GM19240 (cell line): ENCODE results near the gene SETD1B.
"Not testable (repeated sequence)": the region's sequence is repeated elsewhere in the genome, so short reads cannot be mapped to it uniquely, and the experiment has no call there.

Experiments used
- DNase-seq: peaks from one replicate; pipeline ENCODE4 v3.0.0; 2011; ENCODE audit warnings: low spot score; ENCODE audit not compliant: insufficient read length

Gene SETD1B

DNA sequence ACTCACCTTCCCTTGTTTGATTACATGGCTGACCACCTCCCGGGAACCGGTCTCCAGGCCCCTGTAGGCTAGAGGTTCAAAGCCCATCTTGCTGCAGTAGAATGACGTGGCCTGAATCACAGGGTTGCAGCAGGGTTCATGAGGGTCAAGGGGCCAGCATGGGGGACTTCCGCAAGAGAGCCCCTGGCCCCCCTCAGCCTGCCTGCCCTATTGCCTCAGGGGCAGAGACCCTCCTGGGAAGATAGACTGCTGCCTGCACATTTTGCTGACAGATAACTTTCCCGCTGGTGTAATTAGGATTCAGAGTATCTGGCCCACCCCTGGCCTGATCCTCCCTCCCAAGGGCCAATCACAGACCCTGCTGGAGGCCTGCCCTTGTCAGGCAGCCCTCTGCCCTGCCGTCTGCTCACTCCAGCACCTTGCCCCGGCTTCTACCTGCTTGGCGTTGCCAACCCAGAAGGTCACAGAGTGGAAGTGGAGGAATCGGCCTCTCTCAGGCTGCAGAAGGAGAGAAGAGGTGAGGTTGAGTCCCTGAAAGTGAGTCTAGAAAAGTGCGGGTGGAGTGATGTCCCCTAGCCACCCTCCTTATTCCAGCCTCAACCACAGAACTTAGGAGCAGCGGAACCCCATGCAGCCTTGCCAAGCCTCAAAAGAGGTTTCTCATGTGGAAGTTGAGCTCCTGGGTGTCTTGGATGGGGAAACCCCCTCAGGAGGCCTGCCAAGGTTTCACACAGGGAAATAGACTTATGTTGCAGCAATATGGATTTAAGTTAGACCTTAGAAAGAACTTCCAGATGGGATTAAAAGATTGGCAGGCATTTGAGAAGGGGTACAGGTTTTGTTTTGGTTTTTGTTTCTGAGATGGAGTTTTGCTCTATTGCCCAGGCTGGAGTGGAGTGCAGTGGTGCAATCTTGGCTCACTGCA lies 53.8 kb downstream of the SETD1B start:
- no peak for DNase-seq

DNA sequence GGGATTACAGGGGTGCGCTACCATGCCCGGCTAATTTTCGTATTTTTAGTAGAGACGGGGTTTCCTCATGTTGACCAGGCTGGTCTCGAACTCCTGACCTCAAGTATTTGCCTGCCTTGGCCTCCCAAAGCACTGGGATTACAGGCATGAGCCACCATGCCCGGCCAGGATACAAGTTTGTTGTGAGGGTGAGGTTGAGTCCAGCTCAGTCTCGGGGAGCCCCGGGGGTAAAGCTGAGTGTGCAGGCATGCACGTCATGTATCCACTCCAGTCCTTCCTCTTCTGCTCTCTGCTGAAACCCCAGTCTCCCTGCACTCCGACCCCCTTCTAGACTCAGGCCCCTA lies 54.5 kb downstream of the SETD1B start:
- DNase-seq, result no peak

DNA sequence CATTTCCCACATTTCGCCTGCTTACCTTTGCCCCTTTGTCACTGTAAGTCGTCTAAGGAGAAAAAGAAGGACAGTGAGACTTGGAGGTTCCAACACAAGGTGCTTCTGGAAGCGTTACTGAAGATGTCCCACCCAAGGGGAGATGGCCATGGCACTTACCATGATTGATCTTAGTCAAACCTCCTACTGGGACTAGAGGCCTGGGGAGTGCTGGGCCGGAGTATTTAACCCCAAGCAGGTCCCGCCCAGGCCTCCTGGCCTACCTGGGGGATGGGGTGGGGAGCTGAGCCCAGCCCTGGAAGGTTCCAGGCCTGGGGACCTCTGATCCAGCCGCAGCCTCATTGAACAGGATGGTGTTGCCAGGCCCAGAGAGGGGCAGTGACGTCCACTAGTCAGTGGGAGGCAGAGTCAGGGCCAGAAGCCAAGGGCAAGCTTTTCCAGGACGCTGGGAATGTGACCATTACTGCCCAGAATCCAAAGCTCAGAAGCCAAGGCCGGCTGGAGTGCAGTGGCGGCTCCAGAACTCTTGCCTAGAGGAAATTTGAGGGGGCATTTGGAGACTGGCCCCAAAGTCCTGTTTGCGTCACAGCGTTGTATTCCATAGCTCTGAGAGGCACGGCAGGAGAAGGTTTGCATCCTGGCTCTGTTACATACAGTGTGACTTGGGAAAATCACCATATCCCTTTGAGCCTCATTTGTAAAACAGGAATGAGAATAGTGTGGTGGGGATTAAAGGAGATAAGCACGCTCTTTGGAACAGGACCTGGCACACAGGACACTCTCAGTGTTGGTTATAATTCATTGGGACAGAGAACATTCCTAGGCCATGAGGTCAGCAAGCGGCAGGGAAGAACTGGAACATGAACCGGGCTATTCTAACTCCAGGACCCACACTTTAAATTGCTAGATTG lies 55.1 kb downstream of the SETD1B start, which contains the start of gene HPD:
TSS of gene HPD (minus strand) at position 198 of the 911 bp plus-strand sequence. CDS start at position 162, 36 bp downstream.
- no peak for DNase-seq

DNA sequence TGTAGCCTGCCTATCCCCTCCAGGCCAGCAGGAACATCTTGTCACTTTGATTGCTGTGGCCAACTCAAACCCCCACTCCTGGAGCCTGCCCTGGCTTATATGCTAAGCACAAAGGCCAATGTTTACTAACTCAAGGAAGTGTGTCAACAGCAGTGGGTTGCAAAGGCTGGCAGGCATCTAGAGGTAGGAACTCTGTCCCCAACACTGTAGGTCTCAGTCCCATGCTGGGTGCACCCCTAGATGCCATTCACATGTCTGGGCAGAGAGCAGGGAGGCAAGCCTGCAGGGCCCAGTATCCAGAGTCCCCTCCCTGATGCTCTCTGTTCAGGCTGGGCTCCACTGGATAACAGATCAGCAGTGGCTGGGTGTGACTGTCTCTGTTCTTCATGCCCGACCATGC lies 56.4 kb downstream of the SETD1B start:
- no peak for DNase-seq

DNA sequence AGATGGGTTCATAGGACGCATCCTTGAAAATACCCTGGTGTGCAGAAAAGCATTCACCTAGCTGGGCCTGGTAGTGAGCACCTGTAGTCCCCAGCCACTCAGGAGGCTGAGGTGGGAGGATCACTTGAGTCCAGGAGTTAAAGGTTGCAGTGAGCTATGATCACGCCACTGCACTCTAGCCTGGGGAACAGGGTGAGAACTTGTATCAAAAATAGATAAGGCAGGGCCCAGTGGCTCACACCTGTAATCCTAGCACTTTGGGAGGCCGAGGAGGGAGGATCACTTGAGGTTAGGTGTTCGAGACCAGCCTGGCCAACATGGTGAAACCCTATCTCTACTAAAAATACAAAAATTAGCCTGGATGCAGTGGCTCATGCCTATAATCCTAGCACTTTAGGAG lies 56.9 kb downstream of the SETD1B start:
- DNase-seq, result not testable (repeated sequence)

DNA sequence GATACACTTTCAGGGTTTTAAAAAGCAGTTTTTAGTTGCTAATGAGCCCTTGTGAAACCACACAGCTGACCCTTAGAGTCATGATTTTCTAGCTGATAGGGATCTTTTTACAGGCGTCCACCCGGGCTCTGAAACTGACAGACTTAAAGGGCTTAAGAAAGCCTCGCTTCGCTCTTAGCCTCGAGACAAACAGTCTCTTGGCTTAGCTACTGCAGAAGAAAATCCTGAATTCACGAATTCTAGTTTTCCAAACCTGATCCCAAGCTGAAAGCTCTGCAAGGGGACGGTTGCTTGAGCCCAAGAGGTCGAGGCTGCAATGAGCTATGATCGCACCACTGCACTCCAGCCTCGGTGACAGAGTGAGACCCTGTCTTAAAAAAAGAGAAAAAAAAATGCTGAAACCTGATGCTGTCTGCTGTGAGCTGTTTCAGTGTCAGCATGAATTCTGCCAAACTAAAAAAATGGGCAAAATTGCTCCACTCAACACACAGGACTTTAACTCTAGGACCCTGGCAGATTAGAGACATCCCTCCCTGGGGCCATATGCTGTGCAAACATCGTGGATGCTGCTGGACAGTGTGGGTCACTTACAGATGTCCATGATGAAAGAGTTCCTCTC lies 57.9 kb downstream of the SETD1B start:
- DNase-seq, result no peak

DNA sequence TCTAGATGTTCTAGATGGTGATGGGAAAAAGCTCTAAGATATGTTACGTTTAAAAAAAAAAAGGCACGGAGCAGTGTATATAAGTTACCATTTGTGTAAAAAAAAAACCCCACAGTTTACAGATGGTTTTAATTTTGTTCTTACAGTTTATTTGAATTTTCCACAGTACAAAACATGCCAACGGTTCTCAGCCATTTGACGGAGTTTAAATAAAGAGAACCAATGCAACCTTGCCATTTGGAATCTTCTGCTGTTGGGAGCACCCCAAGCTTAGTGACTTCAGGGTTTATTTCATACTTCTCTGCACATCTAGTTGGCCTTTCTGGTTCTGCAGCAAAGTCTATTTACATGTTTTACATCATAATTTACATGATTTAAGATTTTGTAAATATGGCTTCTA lies 62.5 kb downstream of the SETD1B start:
- DNase-seq, result no peak

DNA sequence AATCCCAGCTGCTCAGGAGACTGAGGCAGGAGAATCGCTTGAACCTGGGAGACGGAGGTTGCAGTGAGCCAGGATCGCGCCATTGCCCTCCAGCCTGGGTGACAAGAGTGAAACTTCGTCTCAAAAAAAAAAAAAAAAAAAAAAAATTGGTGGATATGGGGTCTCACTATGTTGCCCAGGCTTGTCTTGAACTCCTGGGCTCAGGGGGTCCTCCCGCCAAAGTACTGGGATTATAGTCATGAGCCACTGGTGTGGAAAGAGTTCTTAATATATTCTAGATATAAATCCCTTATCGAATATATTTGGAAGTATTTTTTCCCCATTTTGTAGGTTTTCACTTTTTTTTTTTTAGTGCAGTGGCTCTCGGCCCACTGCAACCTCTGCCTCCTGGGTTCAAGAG lies 65.4 kb downstream of the SETD1B start:
- not testable (repeated sequence) for DNase-seq

DNA sequence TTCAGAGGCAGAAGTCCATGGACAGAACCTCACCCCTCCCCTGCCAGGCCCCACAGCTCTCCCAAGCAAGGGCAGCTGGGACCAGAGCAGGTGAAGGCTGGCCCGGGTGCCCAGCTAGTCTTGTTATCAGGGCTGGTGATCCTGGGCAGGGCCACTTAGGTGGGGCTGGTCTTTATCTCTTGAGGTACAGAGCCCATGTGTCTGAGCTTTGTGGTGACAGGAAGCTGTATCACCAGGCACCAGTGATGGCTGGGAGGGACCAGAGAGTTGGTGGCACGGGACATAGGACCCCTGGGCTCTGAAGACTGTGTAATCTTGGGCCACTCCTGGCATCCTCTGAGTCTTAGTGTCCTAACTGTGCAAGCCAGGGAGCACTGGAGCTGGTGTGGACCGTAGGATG lies 67.7 kb downstream of the SETD1B start:
- DNase-seq, result no peak

DNA sequence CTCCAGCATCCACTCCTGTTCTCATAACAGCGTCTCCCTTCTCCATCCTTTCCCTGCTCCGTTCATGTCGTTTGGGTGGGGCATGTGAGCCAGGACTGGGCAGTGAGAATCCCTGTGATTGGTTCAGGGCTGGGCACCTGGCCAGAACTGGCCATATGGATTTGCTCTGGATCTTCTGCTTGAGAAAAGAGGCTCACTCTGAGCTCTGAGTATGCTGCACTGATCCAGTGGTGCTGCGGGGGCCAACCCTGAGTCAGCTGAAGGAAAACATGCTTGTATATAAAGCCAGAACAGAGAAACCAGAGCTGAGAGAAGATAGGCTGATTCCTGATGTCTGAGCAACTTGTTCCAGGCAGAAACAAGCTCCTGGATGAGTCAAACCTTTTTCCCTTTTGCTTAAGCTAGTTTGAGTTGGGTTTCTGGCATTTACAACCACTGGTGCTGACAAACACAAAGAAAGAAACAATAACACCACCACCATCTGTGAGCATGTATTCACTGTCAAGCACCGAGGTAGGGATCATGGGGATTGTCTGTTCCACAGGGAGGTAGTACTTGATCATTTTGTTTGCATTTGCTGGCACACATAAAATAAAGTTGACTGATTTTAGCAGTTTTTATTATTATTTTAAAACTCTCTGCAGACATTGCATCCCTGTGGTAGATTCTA lies 68.9 kb downstream of the SETD1B start:
- DNase-seq, result no peak

DNA sequence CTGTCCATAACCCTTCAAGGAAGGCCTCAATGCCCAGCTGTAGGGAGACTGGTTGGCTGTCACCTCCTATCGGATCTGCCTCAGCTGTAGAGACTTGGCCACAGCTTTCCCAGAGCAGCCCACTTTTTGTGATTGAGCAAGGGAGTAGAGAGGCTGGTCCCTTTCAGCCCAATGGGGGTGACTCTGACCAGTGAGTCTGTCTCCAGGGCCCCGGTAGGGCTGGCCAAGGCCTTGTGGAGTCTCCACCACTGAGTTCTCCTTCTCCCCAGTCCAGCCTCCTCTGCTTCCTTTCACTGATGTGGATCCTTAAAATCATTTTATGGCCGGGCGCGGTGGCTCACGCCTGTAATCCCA lies 69.4 kb downstream of the SETD1B start:
- no peak for DNase-seq

DNA sequence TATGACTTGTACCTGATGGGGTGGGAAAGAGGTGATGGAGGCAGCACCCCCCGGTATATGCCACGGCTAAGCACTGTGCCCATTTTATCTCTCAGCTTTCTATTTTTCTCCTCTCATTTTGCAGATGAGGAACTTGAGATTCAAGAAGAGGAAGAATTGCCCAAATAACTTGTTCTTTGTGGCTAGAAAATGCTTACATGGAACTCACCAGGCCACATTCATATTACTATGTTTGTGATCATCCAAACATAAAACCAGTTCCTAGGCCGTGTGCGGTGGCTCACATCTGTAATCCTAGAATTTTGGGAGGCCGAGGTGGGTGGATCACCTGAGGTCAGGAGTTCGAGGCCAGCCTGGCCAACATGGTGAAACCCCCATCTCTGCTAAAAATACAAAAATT lies 70.3 kb downstream of the SETD1B start:
- no peak for DNase-seq

DNA sequence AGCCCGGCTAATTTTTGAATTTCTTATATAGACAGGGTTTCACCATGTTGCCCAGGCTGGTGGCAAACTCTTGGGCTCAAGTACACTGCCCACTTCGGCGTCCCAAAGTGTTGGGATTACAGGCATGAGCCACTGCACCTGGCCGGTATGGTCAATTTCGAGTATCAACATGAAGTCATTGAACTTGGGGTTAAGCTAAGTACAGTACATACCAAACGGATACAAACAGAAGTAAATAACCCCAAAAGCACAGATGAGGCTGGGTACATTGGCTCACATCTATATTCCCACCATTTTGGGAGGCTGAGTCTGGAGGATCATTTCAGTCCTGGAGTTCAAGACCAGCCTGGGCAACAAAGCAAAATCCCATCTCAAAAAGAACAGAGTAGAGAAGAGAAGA lies 71.8 kb downstream of the SETD1B start:
- no peak for DNase-seq

DNA sequence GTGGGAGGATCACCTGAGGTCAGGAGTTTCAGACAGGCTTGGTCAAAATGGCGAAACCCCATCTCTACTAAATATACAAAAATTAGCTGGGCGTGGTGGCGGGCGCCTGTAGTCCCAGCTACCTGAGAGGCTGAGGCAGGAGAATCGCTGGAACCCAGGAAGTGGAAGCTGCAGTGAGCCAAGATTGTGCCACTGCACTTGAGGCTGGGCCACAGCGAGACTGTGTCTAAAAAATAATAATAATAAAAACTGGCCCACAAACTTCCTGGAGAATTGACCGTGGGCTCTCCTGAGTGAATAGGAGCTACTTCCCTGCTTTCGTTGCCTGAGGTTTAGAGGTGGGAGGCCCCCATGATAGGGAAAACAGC lies 72.3 kb downstream of the SETD1B start:
- not testable (repeated sequence) for DNase-seq
